Brain microvascular endothelial cell (primary cell): ENCODE results near the gene IGFLR1.

Source experiments
- DNase-seq: peaks from one replicate; pipeline ENCODE4 v3.0.0-alpha.2; 2020
- H3K27ac ChIP-seq: fragments of 250-450 bp; sonication (Bioruptor Pico); 2 replicates; pipeline ENCODE4 v1.5.1; 2020; ENCODE audit warnings: mild to moderate bottlenecking, moderate library complexity
- H3K27me3 ChIP-seq: fragments of 250-450 bp; sonication (Bioruptor Pico); replicated peaks from 2 replicates; pipeline ENCODE4 v1.5.1; 2020; ENCODE audit warnings: mild to moderate bottlenecking
- H3K36me3 ChIP-seq: fragments of 250-450 bp; sonication (Bioruptor Pico); replicated peaks from 2 replicates; pipeline ENCODE4 v1.5.1; 2020; ENCODE audit warnings: mild to moderate bottlenecking
- H3K4me3 ChIP-seq: 2 replicates; pipeline ENCODE4 v1.5.1; 2011; ENCODE audit warnings: low read depth, mild to moderate bottlenecking, control low read depth, low read length, moderate library complexity
- CTCF ChIP-seq: IDR thresholded peaks from 2 replicates; pipeline ENCODE4 v1.5.1; 2011; ENCODE audit warnings: low read depth, mild to moderate bottlenecking, moderate library complexity, low read length, control low read depth, inconsistent platforms; ENCODE audit errors: missing control alignments
- in situ Hi-C: cut with HindIII; loops from 2 replicates; pipeline ENCODE4 v1.10.0; 2017; ENCODE audit warnings: low sequenced_read_pairs, low pct_ligation_motif_present

Gene IGFLR1

GRCh38 chr19:35748106-35749020 is 6.1 kb upstream of the IGFLR1 start, which contains the start of gene LIN37:
TSS of gene LIN37 (plus strand) at chr19:35748576. CDS start at chr19:35748725, 149 bp downstream.
- H3K36me3 ChIP-seq = peaks cover 14% of the 10 kb centered on the region
- H3K27me3 ChIP-seq = no peaks in the 10 kb centered on the region
- in situ Hi-C loops = no loop called here
- peak within 1 kb of the TSS; percentile 35 for H3K27ac ChIP-seq
- TF ChIP-seq CTCF = peak; percentile 14
- DNase-seq = peak; percentile 99
- peak within 1 kb of the TSS; percentile 100 for H3K4me3 ChIP-seq

GRCh38 chr19:35746531-35746930 is 4.3 kb upstream of the IGFLR1 start:
- Histone ChIP-seq H3K27ac (no peak overlapping the region), H3K4me3 (peak overlapping the region; percentile 84), H3K36me3 (no peaks in the 10 kb centered on the region), H3K27me3 (no peaks in the 10 kb centered on the region)
- TF ChIP-seq CTCF = no peak
- no peak for DNase-seq
- in situ Hi-C loops = no loop called here

- Histone ChIP-seq H3K36me3 (no peaks in the 10 kb centered on the region), H3K27ac (peak overlapping the region; percentile 96), H3K27me3 (no peaks in the 10 kb centered on the region), H3K4me3 (peak overlapping the region; percentile 84)
- in situ Hi-C loops = no loop called here
- no peak for DNase-seq
- TF ChIP-seq CTCF = no peak
Measured at GRCh38 chr19:35746087-35746462, 3.8 kb upstream of the IGFLR1 start.

- no peaks in the 10 kb centered on the region for H3K27me3 ChIP-seq
- peak within 1 kb of the TSS; percentile 96 for H3K27ac ChIP-seq
- TF ChIP-seq CTCF = no peak
- no peaks in the 10 kb centered on the region for H3K36me3 ChIP-seq
- peak within 1 kb of the TSS; percentile 84 for H3K4me3 ChIP-seq
- peak; percentile 97 for DNase-seq
- in situ Hi-C loops = no loop called here
Measured at GRCh38 chr19:35745328-35746086, 3.3 kb upstream of the IGFLR1 start, which contains the start of the genes PSENEN and U2AF1L4. TSS of gene PSENEN (plus strand) at chr19:35745651. CDS start at chr19:35745931, 280 bp downstream. TSS of gene U2AF1L4 (minus strand) at chr19:35745418. CDS start at chr19:35745391, 27 bp downstream.

GRCh38 chr19:35744430-35745327 is 2.4 kb upstream of the IGFLR1 start:
- in situ Hi-C loops = no loop called here
- Histone ChIP-seq H3K4me3 (peak overlapping the region; percentile 84), H3K36me3 (no peaks in the 10 kb centered on the region), H3K27ac (peak overlapping the region; percentile 96), H3K27me3 (no peaks in the 10 kb centered on the region)
- DNase-seq = peak; percentile 97
- peak; percentile 68 for TF ChIP-seq CTCF
